Sigmoid colon (tissue), 4 donors: ENCODE results near the gene PSG1.
A peak's percentile ranks its signal among the peaks of the same experiment; 100 is the strongest.
"Not testable (repeated sequence)": the region's sequence is repeated elsewhere in the genome, so short reads cannot be mapped to it uniquely, and the experiment has no call there.

ENCODE experiments used
- CTCF ChIP-seq, 4 experiments: fragments of 450-650 bp in 3 of 4; fragments of 200-600 bp in 1 of 4; IDR thresholded peaks; one replicate each; pipeline ENCODE4 v1.5.1; 2016 to 2019; ENCODE audit warnings: antibody characterized with exemption in 4 of 4, mild to moderate bottlenecking in 3 of 4, moderate library complexity in 2 of 4
- EP300 ChIP-seq, 4 donors: sonication (generic); formaldehyde crosslinking; IDR thresholded peaks; one replicate each; pipeline ENCODE4 v1.6.1; 2017; ENCODE audit warnings: antibody characterized with exemption in 4 of 4

GRCh38 chr19:42881279-42881678 is 1.8 kb upstream of the PSG1 start:
- TF ChIP-seq EP300 (IDR thresholded peaks at IDR 0.05): not testable (repeated sequence)
- TF ChIP-seq CTCF (IDR thresholded peaks at IDR 0.05): peak in 1 of 4 experiments; percentile 55
